ENCODE measurements around the gene ARL10. TPM values are rescaled to one million over a fixed set of nuclear protein-coding genes. Genes with fewer than 3 reads are reported as not detected.

ARL10 gene
- total RNA-seq, 4 donors from 2014 or later, result 12.0 to 54.6 (median 16.9) TPM

GRCh38 chr5:176381423-176381822 lies 16.1 kb downstream of the ARL10 start:
- WGBS, 2 donors, result 73 to 76% methylated on average over 3 of the region's 3 CpGs
- no peak overlapping the region for H3K27ac ChIP-seq
- no peaks in the 10 kb centered on the region for H3K27me3 ChIP-seq
- no peaks in the 10 kb centered on the region for H3K9me3 ChIP-seq
- no peak for TF ChIP-seq CTCF (IDR thresholded peaks at IDR 0.05)
- no peak for TF ChIP-seq EP300 (IDR thresholded peaks at IDR 0.05)
- no peak for TF ChIP-seq POLR2A (IDR thresholded peaks at IDR 0.05)
- no peak overlapping the region for H3K4me3 ChIP-seq
- peaks cover 0 to 66% (median 18%) of the 10 kb centered on the region in 3 donors for H3K36me3 ChIP-seq
- H3K4me1 ChIP-seq, result peaks cover 0 to 7% (median 0%) of the 10 kb centered on the region in 4 donors
- DNase-seq (ENCODE audit: low spot score in 2 of 2), result no peak

- Histone ChIP-seq H3K9me3 (no peaks in the 10 kb centered on the region), H3K36me3 (peaks cover 0 to 69% (median 18%) of the 10 kb centered on the region in 3 donors), H3K27ac (no peak overlapping the region), H3K4me3 (no peak overlapping the region), H3K4me1 (peaks cover 0 to 13% (median 2%) of the 10 kb centered on the region in 4 donors), H3K27me3 (no peaks in the 10 kb centered on the region)
- TF ChIP-seq EP300 (IDR thresholded peaks at IDR 0.05), result no peak
- no peak for TF ChIP-seq POLR2A (IDR thresholded peaks at IDR 0.05)
- TF ChIP-seq CTCF (IDR thresholded peaks at IDR 0.05), result no peak
- DNase-seq (ENCODE audit: low spot score in 2 of 2), result no peak
- 90 to 93% methylated on average over 3 of the region's 3 CpGs for WGBS, 2 donors
These were observed 16.7 kb downstream of the ARL10 start for GRCh38 chr5:176381979-176382378.

GRCh38 chr5:176382721-176383120 lies 17.4 kb downstream of the ARL10 start:
- TF ChIP-seq EP300 (IDR thresholded peaks at IDR 0.05) (no peak), POLR2A (IDR thresholded peaks at IDR 0.05) (no peak), CTCF (IDR thresholded peaks at IDR 0.05) (no peak)
- H3K4me3 ChIP-seq, result no peak overlapping the region
- no peaks in the 10 kb centered on the region for H3K27me3 ChIP-seq
- peaks cover 0 to 20% (median 9%) of the 10 kb centered on the region in 4 donors for H3K4me1 ChIP-seq
- no peak for DNase-seq (ENCODE audit: low spot score in 2 of 2)
- 85 to 91% methylated on average over 3 of the region's 3 CpGs for WGBS, 2 donors
- no peak overlapping the region for H3K27ac ChIP-seq
- H3K36me3 ChIP-seq, result peaks cover 0 to 67% (median 18%) of the 10 kb centered on the region in 3 donors
- no peaks in the 10 kb centered on the region for H3K9me3 ChIP-seq

- Histone ChIP-seq H3K4me1 (peaks cover 0 to 23% (median 10%) of the 10 kb centered on the region in 4 donors), H3K9me3 (no peaks in the 10 kb centered on the region), H3K36me3 (peaks cover 0 to 63% (median 18%) of the 10 kb centered on the region in 3 donors), H3K27me3 (no peaks in the 10 kb centered on the region), H3K4me3 (no peak overlapping the region), H3K27ac (no peak overlapping the region)
- DNase-seq (ENCODE audit: low spot score in 2 of 2), result no peak
- TF ChIP-seq CTCF (IDR thresholded peaks at IDR 0.05) (no peak), EP300 (IDR thresholded peaks at IDR 0.05) (no peak), POLR2A (IDR thresholded peaks at IDR 0.05) (no peak)
- WGBS, 2 donors, result 81 to 87% methylated on average over 15 of the region's 15 CpGs
These were observed 18.1 kb downstream of the ARL10 start for GRCh38 chr5:176383248-176383905.

- TF ChIP-seq EP300 (IDR thresholded peaks at IDR 0.05), result no peak
- TF ChIP-seq CTCF (IDR thresholded peaks at IDR 0.05), result no peak
- no peak for TF ChIP-seq POLR2A (IDR thresholded peaks at IDR 0.05)
- H3K27me3 ChIP-seq, result no peaks in the 10 kb centered on the region
- H3K9me3 ChIP-seq, result no peaks in the 10 kb centered on the region
- no peak for DNase-seq (ENCODE audit: low spot score in 2 of 2)
- 79 to 85% methylated on average over 9 of the region's 9 CpGs for WGBS, 2 donors
- H3K4me1 ChIP-seq, result peaks cover 0 to 23% (median 10%) of the 10 kb centered on the region in 4 donors
- H3K27ac ChIP-seq, result no peak overlapping the region
- H3K4me3 ChIP-seq, result no peak overlapping the region
- H3K36me3 ChIP-seq, result peaks cover 0 to 63% (median 18%) of the 10 kb centered on the region in 3 donors
These were observed 18.7 kb downstream of the ARL10 start for GRCh38 chr5:176383961-176384360.

Measured in tibial nerve (tissue), 4 donors.